HG02623 (cell line): ENCODE data around the gene KIF26B.
A peak's percentile ranks its signal among the peaks of the same experiment; 100 is the strongest.

Experiments
- ATAC-seq: cut with Tn5 transposase; IDR thresholded peaks from one replicate; pipeline ENCODE4 v1.9.1; 2021; ENCODE audit warnings: moderate library complexity; ENCODE audit not compliant: unreplicated experiment

The KIF26B gene

DNA sequence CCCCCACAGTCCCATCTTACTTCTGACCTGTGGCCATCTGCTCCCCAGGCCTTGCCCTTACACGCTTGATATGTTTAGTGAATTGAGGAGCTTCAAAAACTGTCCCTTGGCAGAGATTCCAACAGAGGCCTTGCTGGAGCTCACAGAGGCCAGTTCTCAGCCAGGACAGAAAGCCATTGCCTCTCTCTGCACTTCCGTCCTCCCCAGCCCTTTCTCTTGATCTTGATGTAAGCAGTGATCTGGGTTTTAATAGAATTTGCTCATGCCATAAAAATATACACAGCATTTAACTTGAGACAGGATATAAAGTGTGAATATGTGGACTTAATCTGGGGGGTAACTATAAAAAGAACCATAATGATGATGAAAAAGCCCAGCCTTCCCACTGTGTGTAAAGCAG is 453.5 kb downstream of the KIF26B start:
- no peak for ATAC-seq

GRCh38 chr1:245609354-245610150 is 454.8 kb downstream of the KIF26B start:
- no peak for ATAC-seq

DNA sequence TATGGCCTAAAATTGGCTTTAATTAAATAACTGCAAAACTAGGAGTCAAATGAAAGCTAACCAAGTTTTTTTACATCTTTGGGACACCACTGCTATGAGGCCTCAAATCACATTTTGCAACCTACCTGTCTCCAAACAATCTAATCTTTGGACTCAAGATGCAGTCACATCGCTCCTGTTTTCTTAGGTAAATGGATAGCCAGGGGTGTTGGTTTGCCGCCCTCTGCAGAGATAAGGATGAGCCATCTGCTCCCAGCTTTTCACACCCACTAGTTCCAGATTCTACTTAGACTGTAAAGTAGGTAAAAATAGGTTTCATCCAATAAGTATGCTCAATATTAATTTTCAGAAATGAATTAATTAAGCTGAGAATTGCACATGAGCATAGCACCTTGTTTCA is 456.5 kb downstream of the KIF26B start:
- ATAC-seq = no peak

DNA sequence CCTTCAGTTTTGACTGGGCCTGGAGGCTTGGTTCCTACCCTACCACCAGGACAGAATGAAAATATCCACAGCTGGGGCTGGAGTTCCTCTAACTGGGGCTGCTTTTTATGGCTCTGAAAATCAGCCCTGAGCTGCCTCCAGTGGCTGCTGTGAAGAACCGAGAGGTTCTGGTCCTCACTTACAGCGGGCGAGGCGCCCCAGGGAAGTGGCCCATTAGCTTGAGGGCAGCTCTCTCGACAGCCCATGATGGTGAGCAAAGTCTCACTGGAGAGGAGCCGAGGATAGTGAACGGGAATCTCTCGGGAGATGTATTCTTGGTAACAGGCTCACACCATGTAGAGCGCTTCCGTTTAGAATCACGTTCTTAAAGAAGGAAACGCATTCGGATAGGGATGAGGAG is 459.7 kb downstream of the KIF26B start:
- no peak for ATAC-seq

DNA sequence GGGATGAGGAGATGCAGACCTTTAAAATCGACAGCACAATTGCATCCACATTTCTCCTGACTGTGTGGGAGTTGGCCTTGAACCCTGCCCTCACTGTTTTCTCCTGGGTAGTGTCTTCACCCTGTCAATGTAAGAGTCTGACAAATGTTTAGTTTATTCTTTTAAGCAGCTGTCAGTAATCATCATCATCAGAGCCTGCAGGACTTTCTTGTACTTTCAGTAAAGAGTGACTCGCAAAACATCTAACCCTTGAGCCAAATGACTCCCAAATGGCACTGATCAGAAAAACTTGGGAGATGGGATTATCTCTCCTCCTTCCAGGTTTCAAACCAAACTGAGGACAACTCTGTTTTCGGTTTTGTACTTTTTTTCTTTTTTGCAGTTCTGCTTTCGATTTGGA is 460.2 kb downstream of the KIF26B start:
- ATAC-seq = no peak

GRCh38 chr1:245621589-245621988 is 466.8 kb downstream of the KIF26B start:
- ATAC-seq = no peak

DNA sequence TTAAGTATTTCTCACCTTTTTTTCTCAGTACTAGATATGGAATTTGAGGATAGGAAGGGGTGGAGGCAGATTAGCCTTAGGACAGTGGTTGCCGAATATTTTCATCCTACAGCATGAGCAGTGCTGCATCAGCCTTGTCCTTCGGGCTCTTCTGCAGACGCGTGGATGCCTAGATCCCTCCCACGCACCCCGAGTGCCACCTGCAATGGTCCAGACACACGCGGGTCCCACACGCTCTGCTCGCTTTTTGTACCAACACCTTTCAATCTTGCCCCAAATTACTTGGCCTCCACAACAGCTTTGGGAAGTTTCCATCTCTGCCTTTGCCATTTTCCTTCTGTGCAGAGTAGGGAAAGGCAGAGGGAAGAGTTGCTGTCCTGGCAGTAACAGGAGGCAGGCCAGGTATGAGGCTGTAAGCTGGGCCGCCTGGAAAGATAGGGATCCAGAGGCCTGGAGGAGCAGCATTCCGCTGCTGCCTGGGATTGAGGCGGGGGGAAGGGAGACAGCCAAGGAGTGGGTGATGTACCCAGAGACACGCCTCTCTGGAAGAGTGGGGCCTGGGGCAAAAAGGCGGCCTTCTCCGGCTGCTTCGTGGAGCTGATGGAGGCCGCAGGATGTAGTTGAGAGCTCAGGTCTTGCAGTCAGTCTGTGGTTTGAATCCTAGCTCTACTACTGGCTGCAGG is 467.7 kb downstream of the KIF26B start:
- ATAC-seq = no peak

GRCh38 chr1:245641384-245641783 is 486.6 kb downstream of the KIF26B start:
- no peak for ATAC-seq

- no peak for ATAC-seq
Measured at GRCh38 chr1:245645406-245645805, 490.6 kb downstream of the KIF26B start.

DNA sequence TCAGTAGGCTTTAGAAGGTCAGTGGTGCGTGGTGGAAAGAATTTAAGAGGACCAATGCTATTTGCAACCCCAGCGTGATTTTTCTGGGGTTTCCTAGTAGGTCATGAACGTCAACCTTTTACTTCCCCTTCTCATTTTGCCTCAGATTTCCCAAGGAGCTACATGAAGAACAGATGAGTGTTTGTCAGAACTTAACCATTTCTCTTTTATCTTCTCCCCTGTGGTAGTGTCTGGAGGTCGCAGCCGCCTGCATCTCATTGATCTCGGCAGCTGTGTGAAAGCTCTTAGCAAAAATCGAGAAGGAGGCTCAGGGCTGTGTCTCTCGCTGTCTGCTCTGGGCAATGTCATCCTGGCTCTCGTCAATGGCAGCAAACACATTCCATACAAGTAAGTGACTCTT is 491.1 kb downstream of the KIF26B start:
- peak; percentile 50 for ATAC-seq

DNA sequence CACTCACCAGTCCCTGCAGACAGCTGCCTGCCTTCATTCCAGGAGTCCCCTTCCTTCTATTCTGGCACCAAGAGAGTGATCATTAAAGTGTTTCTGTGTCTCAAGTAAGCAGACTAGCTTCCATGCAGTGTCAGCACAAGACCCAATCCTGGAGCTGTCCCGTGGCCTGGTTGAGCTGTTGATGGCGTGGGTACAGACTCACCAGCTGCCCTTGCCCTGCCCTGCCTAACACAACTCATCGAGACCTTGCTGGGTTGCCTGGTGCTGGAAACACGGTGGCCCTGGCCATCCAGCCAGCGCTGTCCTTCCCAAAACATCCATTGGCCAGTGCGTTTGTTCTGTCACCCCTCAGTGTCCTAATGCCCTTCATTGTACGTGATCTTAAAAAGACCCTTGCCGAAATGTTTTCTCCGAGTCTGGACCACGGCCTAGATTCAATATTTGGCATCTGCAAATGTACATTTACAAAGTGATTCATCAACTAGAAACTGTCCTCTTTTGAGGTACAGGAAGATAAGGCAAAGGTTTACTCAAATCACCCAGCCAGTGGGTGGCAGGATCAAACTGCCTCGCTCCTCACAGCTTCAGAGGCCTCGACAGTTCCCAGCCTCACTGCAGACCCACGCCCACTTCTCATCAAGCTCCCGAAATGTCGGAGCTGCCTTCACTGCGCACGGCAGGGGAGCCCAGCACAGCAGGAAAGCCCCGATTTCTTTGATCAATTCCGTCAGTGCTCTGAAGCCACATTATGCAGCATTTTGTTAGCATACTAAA is 494.2 kb downstream of the KIF26B start:
- ATAC-seq = no peak

- no peak for ATAC-seq
Measured at GRCh38 chr1:245649666-245650065, 494.9 kb downstream of the KIF26B start.

- ATAC-seq = no peak
Measured at GRCh38 chr1:245650441-245650960, 495.7 kb downstream of the KIF26B start.

GRCh38 chr1:245651093-245651492 is 496.3 kb downstream of the KIF26B start:
- ATAC-seq = no peak

DNA sequence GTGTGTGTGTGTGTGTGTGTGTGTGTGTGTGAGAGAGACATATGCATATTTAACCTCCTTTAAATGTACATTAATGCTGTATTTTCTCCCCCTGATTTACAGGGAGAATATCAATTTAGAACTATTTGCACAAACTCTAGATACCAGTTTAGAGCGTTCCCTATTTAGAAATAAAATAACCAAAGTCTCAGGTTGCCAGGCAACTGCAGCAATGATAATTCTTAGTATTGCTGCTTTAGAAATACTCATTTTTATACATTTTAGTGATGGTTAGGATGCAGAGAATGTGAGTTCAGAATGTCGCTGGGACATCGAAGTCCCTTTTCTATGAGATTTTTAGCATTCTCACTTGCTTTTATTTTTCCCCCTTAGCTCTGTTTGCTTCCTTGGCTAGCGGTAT is 497.3 kb downstream of the KIF26B start:
- ATAC-seq = no peak

DNA sequence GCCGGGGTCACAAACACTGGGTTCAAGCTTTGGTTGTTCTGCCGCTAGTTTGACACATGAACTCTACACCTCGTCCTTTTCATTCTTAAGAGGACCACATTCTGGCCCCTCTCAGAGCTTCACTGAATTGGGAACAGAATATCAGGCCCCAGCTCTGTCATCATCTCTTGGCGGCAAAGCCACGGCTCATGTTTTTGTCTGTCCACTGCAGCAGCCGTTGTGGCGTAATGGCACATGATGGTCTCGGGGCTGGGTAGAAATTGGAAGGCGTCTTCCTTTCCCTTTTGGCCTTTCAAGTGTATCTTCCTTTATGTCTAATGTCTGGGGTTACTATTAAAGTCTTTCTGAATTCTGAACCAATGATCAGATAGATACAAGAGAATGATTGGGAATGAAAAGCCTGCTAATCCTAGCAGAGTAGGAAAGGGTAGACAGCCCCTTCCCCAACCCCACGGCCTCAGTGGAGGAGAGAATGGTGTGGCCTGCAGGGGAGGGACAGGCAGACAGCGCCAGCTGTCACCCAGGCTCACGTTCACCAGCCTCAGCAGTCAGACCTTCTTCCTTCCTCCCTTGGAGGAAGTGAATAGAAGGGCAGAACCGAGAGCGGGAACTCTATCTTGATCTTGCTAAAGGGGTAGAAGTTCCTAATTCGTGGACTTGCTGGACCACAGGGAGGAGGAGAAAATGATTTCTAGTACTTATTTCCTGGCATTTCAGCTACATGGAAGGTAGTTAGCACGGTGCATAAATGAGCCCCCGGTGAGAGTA is 498.1 kb downstream of the KIF26B start:
- no peak for ATAC-seq

GRCh38 chr1:245654460-245655050 is 499.8 kb downstream of the KIF26B start:
- ATAC-seq = no peak

- no peak for ATAC-seq
Measured at GRCh38 chr1:245656189-245656717, 501.5 kb downstream of the KIF26B start.

DNA sequence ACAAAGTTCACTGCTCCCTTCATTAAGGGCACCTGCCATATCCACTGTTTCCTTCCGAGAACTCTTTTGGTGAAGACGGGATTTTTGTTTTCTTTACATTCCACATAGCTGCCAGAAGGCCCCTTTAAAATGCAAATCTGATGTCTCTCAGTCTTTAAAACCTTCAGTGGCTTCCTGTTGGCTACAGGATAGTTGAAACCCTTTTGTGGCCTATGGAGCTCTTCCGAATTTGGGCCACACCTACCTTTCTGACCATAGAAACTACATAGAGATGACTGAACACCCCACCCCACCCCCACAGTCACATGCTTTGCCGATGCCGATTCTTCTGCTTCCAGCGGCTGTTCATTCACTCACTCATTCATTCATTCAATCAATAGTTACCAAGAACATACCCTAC is 502.6 kb downstream of the KIF26B start:
- ATAC-seq = no peak

- ATAC-seq = no peak
Measured at GRCh38 chr1:245663373-245663772, 508.6 kb downstream of the KIF26B start.
